Neural cell (in vitro differentiated cells): Measurements from ENCODE around the gene UBE2I.

ENCODE experiments used
- CTCF ChIP-seq: fragments of 450-650 bp; IDR thresholded peaks from 2 replicates; pipeline ENCODE4 v1.5.1; 2014; ENCODE audit warnings: antibody characterized with exemption, mild to moderate bottlenecking, moderate library complexity; ENCODE audit not compliant: poor library complexity, severe bottlenecking
- EP300 ChIP-seq: fragments of 450-650 bp; conservative IDR thresholded peaks from 2 replicates; pipeline ENCODE4 v1.6.1; 2014; ENCODE audit warnings: antibody characterized with exemption, mild to moderate bottlenecking, moderate library complexity; ENCODE audit not compliant: poor library complexity, severe bottlenecking
- EZH2 ChIP-seq: fragments of 200-600, 300-800 bp; shearing (Covaris generic), sonication (generic); IDR thresholded peaks from 2 replicates; pipeline ENCODE4 v1.6.1; 2014; ENCODE audit warnings: antibody characterized with exemption, low read length, borderline replicate concordance, mild to moderate bottlenecking; ENCODE audit not compliant: insufficient read depth, poor library complexity, severe bottlenecking
- MXI1 ChIP-seq: fragments of 450-650 bp; conservative IDR thresholded peaks from 2 replicates; pipeline ENCODE4 v1.6.1; 2014; ENCODE audit warnings: antibody characterized with exemption, mild to moderate bottlenecking; ENCODE audit not compliant: poor library complexity, severe bottlenecking
- POLR2AphosphoS5 ChIP-seq: IDR thresholded peaks from 2 replicates; pipeline ENCODE4 v1.6.1; 2012
- SMC3 ChIP-seq: fragments of 450-650 bp; conservative IDR thresholded peaks from 2 replicates; pipeline ENCODE4 v1.6.1; 2014; ENCODE audit warnings: antibody characterized with exemption, mild to moderate bottlenecking, moderate library complexity; ENCODE audit not compliant: poor library complexity
- TAF1 ChIP-seq: IDR thresholded peaks from 2 replicates; pipeline ENCODE4 v1.6.1; 2012; ENCODE audit warnings: low read depth
- TF ChIP-seq, protein P1 (sequence below): IDR thresholded peaks from 2 replicates; pipeline ENCODE4 v1.6.1; 2012; ENCODE audit warnings: borderline replicate concordance

GRCh38 chr16:1300664-1301476 is 8.6 kb upstream of the UBE2I start:
- no peak for TF ChIP-seq POLR2AphosphoS5
- TF ChIP-seq CTCF: peak; percentile 51
- no peak for TF ChIP-seq EZH2
- TF ChIP-seq, protein P1, sequence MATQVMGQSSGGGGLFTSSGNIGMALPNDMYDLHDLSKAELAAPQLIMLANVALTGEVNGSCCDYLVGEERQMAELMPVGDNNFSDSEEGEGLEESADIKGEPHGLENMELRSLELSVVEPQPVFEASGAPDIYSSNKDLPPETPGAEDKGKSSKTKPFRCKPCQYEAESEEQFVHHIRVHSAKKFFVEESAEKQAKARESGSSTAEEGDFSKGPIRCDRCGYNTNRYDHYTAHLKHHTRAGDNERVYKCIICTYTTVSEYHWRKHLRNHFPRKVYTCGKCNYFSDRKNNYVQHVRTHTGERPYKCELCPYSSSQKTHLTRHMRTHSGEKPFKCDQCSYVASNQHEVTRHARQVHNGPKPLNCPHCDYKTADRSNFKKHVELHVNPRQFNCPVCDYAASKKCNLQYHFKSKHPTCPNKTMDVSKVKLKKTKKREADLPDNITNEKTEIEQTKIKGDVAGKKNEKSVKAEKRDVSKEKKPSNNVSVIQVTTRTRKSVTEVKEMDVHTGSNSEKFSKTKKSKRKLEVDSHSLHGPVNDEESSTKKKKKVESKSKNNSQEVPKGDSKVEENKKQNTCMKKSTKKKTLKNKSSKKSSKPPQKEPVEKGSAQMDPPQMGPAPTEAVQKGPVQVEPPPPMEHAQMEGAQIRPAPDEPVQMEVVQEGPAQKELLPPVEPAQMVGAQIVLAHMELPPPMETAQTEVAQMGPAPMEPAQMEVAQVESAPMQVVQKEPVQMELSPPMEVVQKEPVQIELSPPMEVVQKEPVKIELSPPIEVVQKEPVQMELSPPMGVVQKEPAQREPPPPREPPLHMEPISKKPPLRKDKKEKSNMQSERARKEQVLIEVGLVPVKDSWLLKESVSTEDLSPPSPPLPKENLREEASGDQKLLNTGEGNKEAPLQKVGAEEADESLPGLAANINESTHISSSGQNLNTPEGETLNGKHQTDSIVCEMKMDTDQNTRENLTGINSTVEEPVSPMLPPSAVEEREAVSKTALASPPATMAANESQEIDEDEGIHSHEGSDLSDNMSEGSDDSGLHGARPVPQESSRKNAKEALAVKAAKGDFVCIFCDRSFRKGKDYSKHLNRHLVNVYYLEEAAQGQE: no peak
- no peak for TF ChIP-seq EP300
- no peak for TF ChIP-seq SMC3
- no peak for TF ChIP-seq TAF1
- no peak for TF ChIP-seq MXI1
